Measurements from ENCODE around the gene GPR132.

GRCh38 chr14:105028251-105028927 is 36.8 kb downstream of the GPR132 start:
- TF ChIP-seq CTCF (IDR thresholded peaks at IDR 0.05) (no peak), POLR2A (IDR thresholded peaks at IDR 0.05) (no peak)

Data from heart left ventricle (tissue), 13 donors.